Prostate gland (tissue), 2 donors: ENCODE measurements around the gene SIRT4. TPM values are rescaled to one million over a fixed set of nuclear protein-coding genes. Genes with fewer than 3 reads are reported as not detected.
A peak's percentile ranks its signal among the peaks of the same experiment; 100 is the strongest.
"Not testable (repeated sequence)": the region's sequence is repeated elsewhere in the genome, so short reads cannot be mapped to it uniquely, and the experiment has no call there.

ENCODE experiments used
- DNase-seq: peaks from one replicate; pipeline ENCODE4 v3.0.0-alpha.2; 2019; ENCODE audit warnings: low spot score
- H3K27ac ChIP-seq, 2 donors: fragments of 200-600 bp; sonication (generic); 2 replicates each; pipeline ENCODE4 v1.5.1; 2017 to 2019
- H3K27me3 ChIP-seq: fragments of 200-600 bp; sonication (generic); replicated peaks from 2 replicates; pipeline ENCODE4 v1.5.1; 2019; ENCODE audit not compliant: insufficient read depth
- H3K36me3 ChIP-seq, 2 donors: fragments of 200-600 bp; sonication (generic); 1 replicate in 1 of 2; 2 replicates in 1 of 2; pipeline versions ENCODE4 v1.5.1 to v1.8.1; 2017 to 2019
- H3K4me1 ChIP-seq: fragments of 200-600 bp; sonication (generic); replicated peaks from 2 replicates; pipeline ENCODE4 v1.5.1; 2019
- H3K4me3 ChIP-seq, 2 donors: fragments of 200-600 bp; sonication (generic); 2 replicates each; pipeline ENCODE4 v1.5.1; 2017 to 2019
- H3K9me3 ChIP-seq: fragments of 200-600 bp; sonication (generic); 2 replicates; pipeline ENCODE4 v1.5.1; 2017
- CTCF ChIP-seq, 4 experiments: fragments of 200-600 bp in 2 of 4; fragments of 450-650 bp in 2 of 4; sonication (generic) in 2 of 4; IDR thresholded peaks; 1 replicate in 3 of 4; 2 replicates in 1 of 4; pipeline ENCODE4 v1.5.1; 2016 to 2019; ENCODE audit warnings: antibody characterized with exemption in 4 of 4, mild to moderate bottlenecking in 2 of 4, moderate library complexity in 2 of 4
- POLR2A ChIP-seq: fragments of 450-650 bp; IDR thresholded peaks from one replicate; pipeline ENCODE4 v1.6.1; 2016; ENCODE audit warnings: antibody characterized with exemption, mild to moderate bottlenecking
- POLR2AphosphoS5 ChIP-seq: sonication (generic); formaldehyde crosslinking; IDR thresholded peaks from one replicate; pipeline ENCODE4 v1.6.1; 2017; ENCODE audit warnings: antibody characterized with exemption
- WGBS: methylation state at CpG from one replicate; pipeline ENCODE4 v1.1.5; 2018; 5-methylcytosine and 5-hydroxymethylcytosine counted together
- intact Hi-C: fragments of 100-400 bp; cut with DNase I; formaldehyde crosslinking; loops from one replicate; pipeline ENCODE4 v1.14.2; 2022
- total RNA-seq, 2 donors: library from RNA; depleted of rRNA; stranded (reverse); fragments of >200 nt; gene quantifications; one replicate each; pipeline ENCODE4 v1.1.0, GENCODE V29; 2016

SIRT4 gene
- total RNA-seq, 2 donors from 2014 or later: 0.96 to 2.2 TPM

DNA sequence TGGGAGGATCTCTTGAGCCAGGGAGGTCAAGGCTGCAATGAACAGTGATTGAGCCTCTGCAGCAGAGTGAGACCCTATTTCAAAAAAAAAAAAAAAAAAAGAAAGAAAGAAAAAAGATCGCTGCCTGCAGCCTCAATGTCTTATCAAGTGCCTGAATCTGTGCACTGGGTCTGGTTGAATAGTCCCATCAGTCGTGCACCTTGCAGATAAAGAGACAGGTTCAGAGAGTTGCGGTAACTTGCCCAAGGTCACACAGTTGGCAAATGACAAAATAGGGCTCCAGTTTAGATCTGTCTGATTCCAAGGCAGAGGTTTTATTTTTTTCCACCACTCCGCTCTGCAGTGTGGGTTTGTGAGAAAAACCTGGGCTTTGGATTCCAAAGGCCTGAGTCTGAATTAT, 26.1 kb downstream of the SIRT4 start:
- 79% methylated on average over 4 of the region's 4 CpGs for WGBS
- Histone ChIP-seq H3K27me3 (no peaks in the 10 kb centered on the region), H3K4me1 (no peaks in the 10 kb centered on the region), H3K4me3 (no peak overlapping the region), H3K27ac (no peak overlapping the region), H3K9me3 (no peaks in the 10 kb centered on the region), H3K36me3 (no peaks in the 10 kb centered on the region)
- DNase-seq: no peak
- TF ChIP-seq CTCF (IDR thresholded peaks at IDR 0.05): no peak
- no peak for TF ChIP-seq POLR2AphosphoS5
- intact Hi-C loops: no loop called here

- Histone ChIP-seq H3K27me3 (no peaks in the 10 kb centered on the region), H3K4me1 (no peaks in the 10 kb centered on the region)
Observed at GRCh38 chr12:120331390-120331789, 29.3 kb downstream of the SIRT4 start.

GRCh38 chr12:120332041-120332440, 29.9 kb downstream of the SIRT4 start:
- Histone ChIP-seq H3K4me3 (no peak overlapping the region), H3K4me1 (no peaks in the 10 kb centered on the region), H3K36me3 (no peaks in the 10 kb centered on the region), H3K27me3 (no peaks in the 10 kb centered on the region), H3K9me3 (no peaks in the 10 kb centered on the region), H3K27ac (no peak overlapping the region)
- no peak for DNase-seq
- 80% methylated on average over 5 of the region's 5 CpGs for WGBS
- TF ChIP-seq POLR2AphosphoS5 (no peak), CTCF (IDR thresholded peaks at IDR 0.05) (no peak), POLR2A (no peak)
- intact Hi-C loops: no loop called here

More at GRCh38 chr12:120331390-120331789, 29.3 kb downstream of the SIRT4 start:
- TF ChIP-seq POLR2A (no peak), POLR2AphosphoS5 (no peak), CTCF (IDR thresholded peaks at IDR 0.05) (no peak)
- H3K36me3 ChIP-seq: no peaks in the 10 kb centered on the region
- WGBS: 57% methylated on average over 3 of the region's 3 CpGs
- intact Hi-C loops: no loop called here
- no peaks in the 10 kb centered on the region for H3K9me3 ChIP-seq
- no peak overlapping the region for H3K4me3 ChIP-seq
- no peak overlapping the region for H3K27ac ChIP-seq
- no peak for DNase-seq

- Histone ChIP-seq H3K9me3 (no peaks in the 10 kb centered on the region), H3K27ac (no peak overlapping the region), H3K27me3 (no peaks in the 10 kb centered on the region), H3K4me1 (no peaks in the 10 kb centered on the region), H3K36me3 (no peaks in the 10 kb centered on the region), H3K4me3 (no peak overlapping the region)
- intact Hi-C loops: no loop called here
- 87% methylated on average over 7 of the region's 7 CpGs for WGBS
- DNase-seq: no peak
- TF ChIP-seq CTCF (IDR thresholded peaks at IDR 0.05): no peak
- TF ChIP-seq POLR2A: no peak
- TF ChIP-seq POLR2AphosphoS5: no peak
Observed at GRCh38 chr12:120332523-120332922, 30.4 kb downstream of the SIRT4 start.

DNA sequence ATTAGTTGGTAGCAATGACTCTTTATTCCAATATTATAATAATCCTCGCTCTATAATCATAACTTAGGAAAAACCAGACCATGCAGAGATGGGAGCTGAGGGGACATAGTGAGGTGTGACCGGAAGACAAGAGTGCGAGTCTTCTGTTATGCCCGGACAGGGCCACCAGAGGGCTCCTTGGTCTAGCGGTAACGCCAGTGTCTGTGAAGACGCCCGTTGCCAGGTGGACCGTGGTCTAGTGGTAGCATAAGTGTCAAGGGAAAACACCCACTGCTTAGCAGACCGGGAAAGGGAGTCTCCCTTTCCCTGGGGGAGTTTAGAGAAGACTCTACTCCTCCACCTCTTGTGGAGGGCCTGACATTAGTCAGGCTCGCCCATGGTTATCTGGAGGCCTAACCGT, 33.3 kb downstream of the SIRT4 start:
- H3K27me3 ChIP-seq, H3K4me1 ChIP-seq, H3K27ac ChIP-seq, H3K4me3 ChIP-seq, H3K36me3 ChIP-seq, intact Hi-C loops, H3K9me3 ChIP-seq: not testable (repeated sequence)
- peak; percentile 47 for DNase-seq
- WGBS: 20% methylated on average over 12 of the region's 12 CpGs
- peak in 3 of 4 experiments; percentile 16 to 65 (median 59) for TF ChIP-seq CTCF (IDR thresholded peaks at IDR 0.05)

DNA sequence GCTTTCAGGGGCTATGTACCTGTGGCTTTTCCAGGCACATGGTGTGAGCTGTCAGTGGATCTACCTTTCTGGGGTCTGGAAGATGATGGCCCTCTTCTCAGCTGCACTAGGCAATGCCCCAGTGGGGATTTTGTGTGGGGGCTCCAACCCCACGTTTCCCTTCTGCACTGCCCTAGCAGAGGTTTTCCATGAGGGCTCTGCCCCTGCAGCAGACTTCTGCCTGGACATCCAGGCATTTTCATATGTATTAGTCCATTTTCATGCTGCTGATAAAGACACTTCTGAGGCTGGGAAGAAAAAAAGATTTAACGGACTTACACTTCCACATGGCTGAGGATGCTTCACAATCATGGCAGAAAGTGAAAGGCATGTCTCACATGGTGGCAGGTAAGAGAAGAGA, 34.3 kb downstream of the SIRT4 start:
- H3K27me3 ChIP-seq, H3K27ac ChIP-seq, H3K9me3 ChIP-seq, H3K36me3 ChIP-seq, DNase-seq, intact Hi-C loops, H3K4me3 ChIP-seq, H3K4me1 ChIP-seq: not testable (repeated sequence)
- WGBS: 91% methylated on average over 2 of the region's 2 CpGs
